NCI-H146 treated with DMSO at 0.1 percent for 48 hours (cell line): ENCODE results near the gene ANKRD65.
"Not testable (repeated sequence)": the region's sequence is repeated elsewhere in the genome, so short reads cannot be mapped to it uniquely, and the experiment has no call there.

Experiments
- DNase-seq: peaks from one replicate; lab custom pipeline; 2025; ENCODE audit not compliant: unreplicated experiment; lab: John Stamatoyannopoulos, UW

ANKRD65 gene

DNA sequence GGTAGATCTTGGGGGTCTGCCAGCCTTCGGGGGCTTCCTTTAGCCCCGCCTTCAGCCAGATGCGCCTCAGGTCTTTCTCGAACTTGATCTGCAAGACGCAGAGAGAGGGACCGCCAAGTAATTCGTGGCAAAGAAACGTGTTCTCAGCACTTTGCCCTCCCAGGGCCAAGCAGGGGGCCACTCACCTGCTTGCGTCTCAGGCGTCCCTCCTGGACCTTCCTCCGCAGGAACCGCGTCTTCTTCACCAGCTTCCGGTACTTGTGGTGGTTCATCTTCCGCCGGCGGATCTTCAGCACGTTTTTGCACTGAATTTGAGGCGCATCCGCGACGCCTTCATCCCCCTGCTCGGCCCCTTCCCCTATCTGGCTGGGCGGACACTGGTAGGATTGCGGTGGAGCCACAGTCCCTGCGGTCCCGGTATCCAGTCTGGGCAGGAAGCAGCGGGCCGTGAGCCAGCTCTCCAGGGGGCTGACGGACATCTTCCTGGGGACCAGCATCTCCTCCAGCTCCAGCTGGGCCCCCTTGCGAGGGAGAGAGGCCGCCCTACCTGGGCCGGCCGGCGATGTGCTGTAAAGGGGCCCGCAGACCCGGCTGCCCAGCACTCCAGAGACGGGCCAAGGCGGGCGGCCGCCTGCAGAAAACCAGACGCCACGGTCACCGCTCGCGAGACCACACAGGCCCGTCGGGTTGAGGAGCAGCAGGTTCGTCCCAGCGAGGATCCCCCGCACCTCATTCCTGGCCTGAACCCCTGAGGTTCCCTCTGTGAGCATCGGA, 47.1 kb downstream of the ANKRD65 start:
- DNase-seq: no peak

DNA sequence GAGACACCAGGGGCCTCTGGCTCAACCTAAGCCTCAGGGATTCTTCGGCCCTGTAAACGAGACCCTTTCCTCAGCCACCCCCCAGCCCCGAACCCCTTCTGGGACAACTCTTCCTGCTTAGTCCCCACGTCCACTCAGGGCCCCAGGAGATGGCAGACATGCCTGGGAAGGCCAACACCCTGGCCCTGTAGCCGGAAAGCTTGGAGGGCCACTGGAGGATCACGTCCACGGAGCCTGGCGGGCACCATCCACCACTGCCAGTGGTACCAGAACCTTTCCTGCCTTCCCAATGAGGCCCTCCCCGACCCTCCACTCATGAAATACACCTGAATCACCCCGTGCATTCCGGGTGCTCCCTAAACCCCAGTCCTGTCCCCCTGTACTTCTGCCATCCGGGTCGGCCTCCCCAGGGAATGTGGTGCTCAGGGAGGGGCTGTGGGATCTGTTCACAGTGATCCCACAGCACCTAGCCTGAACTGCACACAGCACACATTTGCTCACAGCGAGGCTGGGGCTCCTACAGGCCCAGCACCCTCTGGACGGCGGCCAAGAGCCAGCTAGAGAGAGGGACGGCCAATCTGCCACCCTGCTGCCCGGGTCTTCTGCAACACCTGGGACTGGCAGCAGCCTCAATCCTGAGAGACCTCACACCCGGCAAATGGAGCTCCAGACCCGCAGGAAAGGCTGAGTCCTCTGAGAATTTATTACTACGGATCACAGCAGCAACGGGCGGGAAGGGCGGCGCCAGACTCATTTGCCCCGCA, 47.8 kb downstream of the ANKRD65 start:
- DNase-seq: no peak

DNA sequence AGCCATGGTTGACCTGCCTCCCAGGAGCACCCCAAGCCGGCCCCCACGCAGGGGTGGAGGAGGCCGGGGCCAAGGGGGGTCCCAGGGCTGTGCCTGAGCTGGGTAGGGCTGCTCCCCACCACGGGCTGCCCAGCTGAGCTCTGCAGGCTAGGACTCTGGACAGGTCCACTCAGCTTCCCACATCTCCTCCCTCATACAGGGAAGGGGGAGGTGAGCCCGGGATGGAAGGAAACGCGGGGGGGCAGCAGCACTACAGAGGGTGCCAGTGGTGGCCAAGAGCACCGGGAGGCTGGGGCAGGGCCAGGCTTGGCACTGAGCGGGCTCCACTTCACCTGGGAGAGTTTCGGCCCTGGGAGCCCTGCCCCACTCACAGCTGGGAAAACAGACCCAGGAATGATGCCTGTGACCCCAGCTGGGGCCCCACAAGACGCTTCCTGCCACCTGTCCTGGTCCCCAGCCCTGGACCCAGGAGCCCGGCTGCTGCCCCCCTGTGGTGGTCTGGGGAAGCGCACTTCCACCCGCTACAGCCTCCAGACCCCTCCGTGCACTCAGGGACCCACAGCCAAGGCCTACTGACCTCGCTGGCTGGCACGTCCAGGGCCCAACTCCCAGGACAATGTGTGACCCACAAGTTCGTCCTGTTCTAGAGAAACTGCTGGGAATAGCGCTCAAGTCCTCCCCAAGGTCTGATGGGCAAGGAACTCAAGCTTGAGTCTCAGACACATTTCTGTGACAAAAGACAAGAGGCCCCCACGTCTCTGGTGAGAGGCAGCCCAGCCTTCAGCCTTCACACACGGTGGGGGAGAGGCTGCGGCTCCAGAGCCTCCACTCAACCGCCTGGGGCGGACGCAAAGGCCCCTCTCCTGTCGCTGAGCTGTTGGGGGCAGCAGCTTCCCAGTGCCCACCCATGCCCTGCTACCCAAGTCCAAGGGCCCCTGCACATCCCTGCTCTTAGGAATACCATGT, 49.0 kb downstream of the ANKRD65 start:
- DNase-seq: peak; percentile 26

DNA sequence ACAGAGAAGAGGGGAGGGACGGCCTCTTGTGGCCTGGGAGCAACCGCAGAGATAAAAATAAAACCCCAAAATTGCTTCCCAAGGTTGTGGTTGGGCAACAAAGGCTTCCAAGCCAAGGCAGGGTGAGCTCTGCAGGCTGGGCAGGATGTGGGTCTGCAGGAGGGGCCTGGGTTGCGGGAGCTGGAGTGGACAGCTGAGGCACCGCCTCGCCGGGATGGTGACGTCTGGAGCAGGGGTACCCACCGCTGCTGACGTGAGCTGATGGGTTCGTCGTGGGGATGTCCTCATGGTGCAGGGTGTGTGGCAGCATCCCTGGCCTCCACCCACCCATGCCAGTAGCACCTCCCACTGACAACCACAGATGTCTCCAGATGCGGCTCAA, 49.7 kb downstream of the ANKRD65 start:
- DNase-seq: no peak

DNA sequence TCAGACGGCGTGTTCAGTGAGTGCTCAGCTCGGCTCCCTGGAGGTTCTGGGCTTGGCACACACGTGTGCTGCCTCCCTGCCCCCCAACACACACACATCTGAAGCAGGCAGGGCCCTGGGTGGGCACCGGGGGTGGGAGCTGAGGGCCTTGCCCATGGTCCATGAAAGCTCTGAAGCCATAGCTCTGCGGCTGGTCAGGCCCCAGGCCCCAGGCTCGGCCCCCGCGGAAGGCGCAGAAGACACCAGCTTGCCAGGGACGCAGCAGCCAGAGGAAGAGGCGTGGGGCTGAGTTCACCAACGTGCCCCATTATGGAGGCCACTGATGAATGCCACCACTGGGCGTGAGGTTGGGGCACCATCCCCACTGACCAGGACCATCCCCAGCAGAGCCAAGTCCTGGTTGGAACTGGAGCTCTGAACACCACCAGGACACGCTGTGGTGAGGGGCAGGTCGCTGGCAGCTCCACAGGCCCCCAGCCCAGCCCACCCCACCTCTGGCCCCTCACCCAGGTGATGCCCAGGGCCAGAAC, 50.2 kb downstream of the ANKRD65 start:
- no peak for DNase-seq

DNA sequence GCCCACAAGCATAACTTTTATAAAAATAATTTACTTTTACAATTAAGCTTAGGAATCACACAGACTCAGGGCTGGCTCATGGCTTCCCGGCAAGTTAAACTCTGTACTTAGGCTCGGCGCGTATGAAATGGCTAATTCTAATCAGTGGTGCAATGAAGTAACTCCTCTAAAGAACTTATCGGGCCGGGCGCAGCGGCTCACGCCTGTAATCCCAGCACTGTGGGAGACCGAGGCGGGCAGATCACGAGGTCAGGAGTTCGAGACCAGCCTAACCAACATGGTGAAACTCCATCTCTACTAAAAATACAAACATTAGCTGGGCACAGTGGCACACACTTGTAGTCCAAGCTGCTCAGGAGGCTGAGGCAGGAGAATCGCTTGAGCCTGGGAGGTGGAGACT, 51.0 kb downstream of the ANKRD65 start:
- DNase-seq: not testable (repeated sequence)
